ENCODE measurements around the gene RAMACL. TPM values are rescaled to one million over a fixed set of nuclear protein-coding genes. Genes with fewer than 3 reads are reported as not detected.

The RAMACL gene
- total RNA-seq, 1 donor from 2014 or later = 6.6 TPM

GRCh38 chr6:166592821-166593220, 6.3 kb upstream of the RAMACL start:
- Histone ChIP-seq H3K36me3 (no peaks in the 10 kb centered on the region), H3K9me3 (no peaks in the 10 kb centered on the region), H3K4me1 (peaks cover 42% of the 10 kb centered on the region), H3K27ac (no peak overlapping the region), H3K27me3 (ENCODE audit: low read depth) (no peaks in the 10 kb centered on the region), H3K4me3 (no peak overlapping the region)
- DNase-seq = no peak
- intact Hi-C loops (cut with DNase I) = no loop called here
- no peak for ATAC-seq
- no peak for TF ChIP-seq CTCF (IDR thresholded peaks at IDR 0.05)

GRCh38 chr6:166591961-166592520, 5.6 kb upstream of the RAMACL start:
- H3K4me1 ChIP-seq = peaks cover 37% of the 10 kb centered on the region
- H3K27me3 ChIP-seq (ENCODE audit: low read depth) = no peaks in the 10 kb centered on the region
- intact Hi-C loops (cut with DNase I) = no loop called here
- TF ChIP-seq CTCF (IDR thresholded peaks at IDR 0.05) = no peak
- H3K27ac ChIP-seq = no peak overlapping the region
- ATAC-seq (no peak), DNase-seq (no peak)
- no peaks in the 10 kb centered on the region for H3K36me3 ChIP-seq
- H3K9me3 ChIP-seq = no peaks in the 10 kb centered on the region
- H3K4me3 ChIP-seq = no peak overlapping the region

- no peaks in the 10 kb centered on the region for H3K27me3 ChIP-seq (ENCODE audit: low read depth)
- no peaks in the 10 kb centered on the region for H3K36me3 ChIP-seq
- no peaks in the 10 kb centered on the region for H3K9me3 ChIP-seq
- ATAC-seq = no peak
- no peak for TF ChIP-seq CTCF (IDR thresholded peaks at IDR 0.05)
- DNase-seq = no peak
- peaks cover 35% of the 10 kb centered on the region for H3K4me1 ChIP-seq
- no peak overlapping the region for H3K4me3 ChIP-seq
- no peak overlapping the region for H3K27ac ChIP-seq
- intact Hi-C loops (cut with DNase I) = no loop called here
Observed at GRCh38 chr6:166591026-166591425, 4.5 kb upstream of the RAMACL start.

- ATAC-seq (no peak), DNase-seq (no peak)
- H3K4me1 ChIP-seq = peaks cover 30% of the 10 kb centered on the region
- H3K9me3 ChIP-seq = no peaks in the 10 kb centered on the region
- intact Hi-C loops (cut with DNase I) = no loop called here
- no peak overlapping the region for H3K4me3 ChIP-seq
- H3K27ac ChIP-seq = peak overlapping the region; percentile 10
- H3K36me3 ChIP-seq = no peaks in the 10 kb centered on the region
- no peaks in the 10 kb centered on the region for H3K27me3 ChIP-seq (ENCODE audit: low read depth)
- TF ChIP-seq CTCF (IDR thresholded peaks at IDR 0.05) = no peak
Observed at GRCh38 chr6:166589786-166590574, 3.5 kb upstream of the RAMACL start.

GRCh38 chr6:166589337-166589731, 2.9 kb upstream of the RAMACL start:
- DNase-seq (no peak), ATAC-seq (no peak)
- H3K4me3 ChIP-seq = no peak overlapping the region
- intact Hi-C loops (cut with DNase I) = no loop called here
- no peaks in the 10 kb centered on the region for H3K36me3 ChIP-seq
- peak overlapping the region; percentile 10 for H3K27ac ChIP-seq
- peaks cover 30% of the 10 kb centered on the region for H3K4me1 ChIP-seq
- no peaks in the 10 kb centered on the region for H3K27me3 ChIP-seq (ENCODE audit: low read depth)
- TF ChIP-seq CTCF (IDR thresholded peaks at IDR 0.05) = no peak
- no peaks in the 10 kb centered on the region for H3K9me3 ChIP-seq
